NCI-H1417 treated with DMSO at 0.1 percent for 48 hours (cell line): ENCODE results near the gene ARHGDIB.

Source experiments
- DNase-seq: peaks from one replicate; lab custom pipeline; 2025; lab: John Stamatoyannopoulos, UW

The ARHGDIB gene

GRCh38 chr12:14982991-14983390 lies 21.6 kb upstream of the ARHGDIB start:
- no peak for DNase-seq

GRCh38 chr12:14982562-14982961 lies 21.2 kb upstream of the ARHGDIB start:
- DNase-seq: no peak

DNA sequence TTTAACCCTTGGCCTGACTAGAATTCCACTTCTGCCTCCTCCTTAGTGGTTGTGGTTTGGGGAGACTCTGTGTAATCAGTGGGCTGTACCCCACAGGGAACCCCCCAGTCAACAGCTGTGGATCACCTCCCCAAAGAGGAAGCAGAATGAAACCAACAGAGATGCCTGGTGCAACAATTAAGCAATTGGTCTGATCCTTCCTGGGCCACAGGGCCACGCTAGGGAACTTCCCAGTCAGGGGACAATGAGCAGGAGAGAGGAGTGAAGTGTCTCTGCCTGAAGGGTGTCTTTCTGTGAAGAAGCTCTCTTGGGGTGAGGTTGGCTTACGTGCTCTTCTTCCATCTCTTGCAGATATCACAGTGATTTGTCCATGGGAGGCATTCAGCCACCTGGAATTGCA lies 19.6 kb upstream of the ARHGDIB start:
- no peak for DNase-seq

- DNase-seq: no peak
Observed at GRCh38 chr12:14979468-14979867, 18.1 kb upstream of the ARHGDIB start.

DNA sequence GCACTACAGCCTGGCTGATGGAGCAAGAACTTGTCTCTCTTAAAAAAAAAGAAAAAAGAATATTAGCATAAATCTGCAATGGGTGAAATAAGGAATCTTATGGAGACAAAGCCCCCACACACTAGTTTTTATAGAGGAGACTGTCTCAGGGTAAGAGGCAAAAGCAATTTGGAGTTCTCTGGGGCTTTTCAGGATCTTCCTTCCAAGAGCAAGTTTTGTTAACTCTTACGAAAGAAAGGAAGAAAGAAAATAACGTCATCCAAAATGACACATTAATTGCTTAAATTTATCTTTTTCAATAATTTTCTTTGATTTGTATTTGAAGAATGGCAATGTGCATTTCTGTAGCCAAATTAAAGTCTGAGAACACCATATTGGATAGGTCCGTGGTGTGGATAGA lies 15.3 kb upstream of the ARHGDIB start:
- DNase-seq: no peak

GRCh38 chr12:14975457-14975856 lies 14.1 kb upstream of the ARHGDIB start:
- DNase-seq: no peak

GRCh38 chr12:14974633-14975032 lies 13.2 kb upstream of the ARHGDIB start:
- no peak for DNase-seq

DNA sequence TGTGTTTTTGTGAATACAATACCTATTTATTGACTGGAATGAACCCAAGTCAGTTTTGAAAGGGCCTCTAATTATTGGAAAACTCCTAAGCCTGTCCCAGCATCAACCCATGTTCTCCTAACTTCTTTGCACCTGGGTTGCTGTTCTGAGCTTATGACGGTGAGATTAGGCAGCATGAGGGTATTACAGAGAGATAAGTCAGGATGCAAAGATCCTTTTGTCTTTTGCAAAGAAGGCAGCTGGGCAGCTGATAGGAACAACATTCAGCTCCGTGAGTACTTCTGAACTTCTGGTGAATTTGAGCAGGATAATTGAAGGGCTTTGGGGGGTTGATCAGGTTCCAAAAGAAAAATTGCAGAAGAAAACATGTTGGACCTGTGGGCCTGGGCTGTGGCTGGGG lies 11.4 kb upstream of the ARHGDIB start, which contains the start of gene PDE6H:
Gene PDE6H, plus strand, starts transcription at position 227 of the 400 bp plus-strand sequence. CDS start 4,971 bp downstream, outside the sequence.
- DNase-seq: no peak

DNA sequence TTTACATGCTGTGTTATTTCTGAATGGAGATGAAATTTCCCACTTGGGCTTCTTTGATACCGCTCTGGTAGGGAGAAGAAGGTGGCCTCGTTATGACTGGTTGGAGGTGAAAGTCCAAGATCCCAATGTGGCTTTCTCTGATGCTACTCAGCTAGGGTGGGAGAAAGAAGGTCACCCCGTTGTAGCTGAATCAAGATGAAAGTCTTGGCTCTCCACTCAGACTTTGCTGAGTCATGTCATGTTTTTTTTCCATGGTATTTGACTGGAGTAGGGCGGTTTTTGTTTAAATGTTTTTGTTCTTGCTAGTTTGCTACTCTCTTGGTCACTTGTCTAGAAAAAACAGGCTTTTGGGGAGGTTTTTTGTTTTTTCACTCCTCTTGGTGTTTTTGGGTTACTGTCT lies 9.1 kb upstream of the ARHGDIB start:
- no peak for DNase-seq

- no peak for DNase-seq
Observed at GRCh38 chr12:14968478-14968877, 7.1 kb upstream of the ARHGDIB start.

DNA sequence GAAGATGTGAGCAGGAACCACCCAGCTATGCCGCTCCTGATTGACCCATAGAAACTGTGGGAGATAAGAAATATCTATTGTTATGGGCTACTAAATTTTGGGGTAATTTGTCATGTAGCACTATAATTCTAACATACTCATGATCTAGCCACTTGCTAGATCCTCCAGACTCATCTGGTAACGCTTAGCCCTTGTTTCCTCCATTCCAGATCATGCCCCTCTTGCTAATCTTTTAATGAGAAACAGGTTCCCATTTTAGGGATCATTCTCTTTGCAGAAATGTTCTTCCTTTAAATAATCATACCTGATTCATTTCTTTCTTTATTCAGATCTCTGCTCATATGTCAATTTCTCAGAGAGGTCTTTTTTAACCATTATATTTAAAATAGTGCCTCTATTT lies 3.8 kb upstream of the ARHGDIB start:
- DNase-seq: no peak

GRCh38 chr12:14964406-14964805 lies 3.0 kb upstream of the ARHGDIB start:
- DNase-seq: no peak

DNA sequence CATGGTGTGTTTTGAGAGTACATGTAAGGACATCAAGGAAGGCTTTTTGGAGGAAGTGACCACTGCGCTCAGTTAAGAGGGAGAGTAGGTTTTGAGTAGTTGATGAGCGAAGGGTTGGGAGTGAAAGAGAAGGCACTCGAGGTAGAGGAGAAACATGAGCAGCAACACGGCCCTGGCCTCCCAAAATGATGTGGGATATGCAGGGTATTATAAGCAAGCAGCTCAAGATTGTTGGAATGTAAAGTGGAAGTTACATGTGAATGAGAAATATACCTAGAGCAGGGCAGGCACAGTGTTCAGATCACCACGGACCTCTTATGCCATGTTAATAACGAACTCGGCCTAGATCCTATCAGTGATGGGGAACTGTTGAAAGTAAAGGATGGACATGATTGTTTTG lies 2.1 kb upstream of the ARHGDIB start:
- DNase-seq: no peak

- no peak for DNase-seq
Observed at GRCh38 chr12:14962797-14963196, 1.4 kb upstream of the ARHGDIB start.

DNA sequence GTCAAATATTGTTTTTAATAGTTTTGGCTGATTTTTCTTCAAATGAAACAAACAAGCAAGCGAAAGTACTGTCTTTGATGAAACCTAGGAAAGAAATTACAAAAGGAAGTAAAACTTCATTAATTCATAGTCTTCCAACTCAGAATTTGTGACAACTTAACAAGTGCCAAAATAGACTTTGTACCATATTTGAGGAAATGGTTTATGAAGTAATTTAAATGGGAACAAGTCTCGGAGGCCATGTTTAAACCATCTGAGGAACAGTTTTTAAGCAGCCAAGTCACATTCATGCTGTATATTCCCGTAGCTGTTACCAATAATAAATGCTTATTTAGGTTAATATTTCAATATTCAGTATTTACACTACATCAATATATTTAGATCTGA lies 745 bp upstream of the ARHGDIB start:
- no peak for DNase-seq

DNA sequence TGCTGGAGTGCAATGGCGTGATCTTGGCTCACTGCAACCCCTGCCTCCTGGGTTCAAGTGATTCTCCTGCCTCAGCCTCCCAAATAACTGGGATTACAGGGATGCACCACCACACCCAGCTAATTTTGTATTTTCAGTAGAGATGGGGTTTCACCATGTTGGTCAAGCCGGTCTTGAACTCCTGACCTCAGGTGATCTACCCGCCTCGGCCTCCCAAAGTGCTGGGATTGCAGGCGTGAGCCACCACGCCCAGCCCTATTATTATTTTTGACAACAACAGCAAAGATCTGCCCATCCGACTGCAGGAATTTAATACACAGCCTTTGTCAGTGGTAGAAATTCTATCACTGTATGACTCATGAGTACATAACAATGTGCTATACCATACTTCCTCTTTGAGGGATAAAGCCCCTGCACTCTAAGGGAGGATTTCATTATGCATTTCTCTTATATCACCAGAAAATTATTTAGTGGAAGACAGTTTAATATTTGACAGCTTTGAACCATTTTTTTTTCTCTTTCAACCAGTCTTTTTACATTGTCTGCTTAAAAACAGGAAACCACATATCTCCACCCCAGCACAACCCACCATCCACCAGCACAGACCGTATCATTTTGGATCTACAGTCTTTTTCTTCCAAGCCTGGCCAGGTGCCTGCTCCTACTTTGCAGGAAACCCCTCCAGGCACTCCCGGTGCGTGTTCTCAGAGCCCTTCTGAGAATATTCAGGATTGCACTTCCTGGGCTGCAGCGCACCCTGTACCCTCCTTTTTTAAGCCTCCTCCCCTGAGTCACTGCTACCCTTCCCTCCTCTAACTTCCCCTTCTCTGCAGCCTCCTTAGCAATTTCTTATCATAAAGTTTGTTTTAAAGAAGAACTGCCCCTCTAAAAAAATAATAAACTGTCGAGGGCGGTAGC lies 594 bp downstream of the ARHGDIB start:
- no peak for DNase-seq

DNA sequence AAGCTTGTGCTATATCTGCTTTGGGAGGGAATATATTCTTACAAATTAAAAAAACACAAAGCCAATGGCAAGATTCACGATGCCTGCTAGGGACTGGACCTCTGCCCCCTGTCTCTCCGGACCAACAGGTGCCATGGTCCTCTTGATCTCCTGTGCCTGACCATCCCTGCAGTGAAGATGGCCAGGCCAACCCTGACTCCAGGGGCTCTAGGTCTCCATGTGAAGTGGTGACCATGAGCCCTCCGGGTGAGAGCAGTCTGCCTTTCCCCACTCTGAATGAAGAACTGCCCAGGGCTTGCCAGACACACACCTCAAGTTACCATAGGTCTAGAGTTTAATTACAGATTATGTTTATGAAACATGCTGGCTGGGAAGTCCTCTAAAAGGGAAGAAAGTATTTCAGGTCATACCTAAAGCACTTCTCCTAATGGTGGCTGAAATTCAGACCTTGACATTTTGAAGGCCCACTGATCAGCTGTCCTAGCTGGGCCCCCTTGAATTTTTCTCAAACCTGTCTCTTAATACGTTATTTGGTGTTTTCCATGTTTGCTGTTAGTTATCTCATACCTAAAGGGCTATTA lies 1.4 kb downstream of the ARHGDIB start:
- no peak for DNase-seq

- DNase-seq: no peak
Observed at GRCh38 chr12:14959463-14959862, 1.9 kb downstream of the ARHGDIB start.

DNA sequence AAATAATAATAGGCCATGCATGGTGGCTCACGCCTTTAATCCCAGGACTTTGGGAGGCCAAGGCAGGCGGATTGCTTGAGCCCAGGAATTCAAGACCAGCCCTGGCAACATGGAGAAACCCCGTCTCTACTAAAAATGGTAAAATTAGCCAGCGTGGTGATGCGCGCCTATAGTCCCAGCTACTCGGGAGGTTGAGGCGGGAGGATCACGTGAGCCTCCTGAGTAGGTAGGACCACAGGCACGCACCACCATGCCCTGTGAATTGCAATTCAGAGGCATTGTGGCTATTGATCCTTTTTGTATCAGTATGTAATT lies 2.3 kb downstream of the ARHGDIB start:
- no peak for DNase-seq

DNA sequence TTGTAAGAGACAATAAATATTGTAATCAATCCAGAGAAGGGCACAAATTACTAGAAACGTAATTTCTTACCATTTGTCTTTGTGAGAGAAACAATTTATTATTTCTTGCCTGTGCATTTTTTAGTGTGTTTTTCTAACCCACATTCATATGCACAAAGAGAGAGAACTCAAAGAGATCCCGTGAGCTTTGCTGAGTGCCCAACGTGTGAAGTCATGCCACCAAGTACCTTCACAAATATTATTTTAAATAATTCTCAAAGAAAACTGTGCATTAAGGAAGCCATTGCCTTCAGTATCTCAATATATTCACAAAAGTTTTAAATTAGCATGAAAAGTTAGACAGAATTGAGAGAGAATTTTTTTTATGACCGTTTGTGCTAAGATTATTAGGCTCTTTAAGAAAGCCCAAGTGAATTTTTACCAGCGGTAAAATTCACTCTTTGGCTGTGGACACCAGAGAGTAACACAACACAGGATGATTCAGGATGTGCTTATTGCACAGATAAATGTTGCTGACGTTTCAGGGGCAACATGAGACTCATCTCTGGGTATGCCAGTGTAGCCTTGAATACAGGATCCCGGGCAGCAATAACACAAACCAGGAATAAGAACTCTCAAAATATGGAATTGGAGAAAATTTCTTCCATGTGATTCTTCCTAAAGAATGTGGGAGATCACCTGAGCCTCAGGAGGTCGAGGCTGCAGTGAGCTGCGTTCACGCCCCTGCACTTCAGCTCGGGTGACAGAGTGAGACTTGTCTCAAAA lies 2.9 kb downstream of the ARHGDIB start:
- DNase-seq: no peak

- DNase-seq: no peak
Observed at GRCh38 chr12:14957551-14958168, 3.7 kb downstream of the ARHGDIB start.

GRCh38 chr12:14956905-14957304 lies 4.5 kb downstream of the ARHGDIB start:
- DNase-seq: no peak
